ENCODE data around the gene HOXA3. TPM values are rescaled to one million over a fixed set of nuclear protein-coding genes. Genes with fewer than 3 reads are reported as not detected.

The HOXA3 gene
- total and polyA plus RNA-seq, 9 donors, result 0.36 to 50.9 (median 2.3) TPM

- WGBS, 3 donors, result 1 to 2% (median 2%) methylated on average over 73 to 99 of the region's 99 CpGs
Measured at GRCh38 chr7:27199849-27200760, 47.7 kb upstream of the HOXA3 start, which contains the start of gene HOXA13. TSS of gene HOXA13 (minus strand) at chr7:27200091. CDS start at chr7:27200077, 14 bp downstream.

GRCh38 chr7:27198871-27199801, 46.8 kb upstream of the HOXA3 start:
- no peak for DNase-seq
- intact Hi-C loops (cut with DNase I), result loop anchor here in 1 of 4 donors (10.0 kb wide), 1 partner anchor 576 kb away; no protein-coding TSS in a partner anchor
- H3K27me3 ChIP-seq, result peaks cover 6% of the 10 kb centered on the region

More at GRCh38 chr7:27199849-27200760, 47.7 kb upstream of the HOXA3 start, which contains the start of gene HOXA13:
- intact Hi-C loops (cut with DNase I), result loop anchor here in 2 of 4 donors (5.0 to 10.0 kb wide), 3 partner anchors 575 to 892 kb away; no protein-coding TSS in a partner anchor
- H3K4me1 ChIP-seq (ENCODE audit: insufficient read depth), result peaks cover 5% of the 10 kb centered on the region
- no peaks in the 10 kb centered on the region for H3K36me3 ChIP-seq
- H3K9me3 ChIP-seq, result no peaks in the 10 kb centered on the region
- peak within 1 kb of the TSS; percentile 20 for H3K4me3 ChIP-seq
- H3K27me3 ChIP-seq, result peaks cover 6% of the 10 kb centered on the region
- DNase-seq, result no peak
- H3K27ac ChIP-seq, result no peak within 1 kb of the TSS
- TF ChIP-seq EP300 (IDR thresholded peaks at IDR 0.05), result no peak
- no peak for TF ChIP-seq POLR2A (IDR thresholded peaks at IDR 0.05)
- TF ChIP-seq CTCF (IDR thresholded peaks at IDR 0.05), result no peak

DNA sequence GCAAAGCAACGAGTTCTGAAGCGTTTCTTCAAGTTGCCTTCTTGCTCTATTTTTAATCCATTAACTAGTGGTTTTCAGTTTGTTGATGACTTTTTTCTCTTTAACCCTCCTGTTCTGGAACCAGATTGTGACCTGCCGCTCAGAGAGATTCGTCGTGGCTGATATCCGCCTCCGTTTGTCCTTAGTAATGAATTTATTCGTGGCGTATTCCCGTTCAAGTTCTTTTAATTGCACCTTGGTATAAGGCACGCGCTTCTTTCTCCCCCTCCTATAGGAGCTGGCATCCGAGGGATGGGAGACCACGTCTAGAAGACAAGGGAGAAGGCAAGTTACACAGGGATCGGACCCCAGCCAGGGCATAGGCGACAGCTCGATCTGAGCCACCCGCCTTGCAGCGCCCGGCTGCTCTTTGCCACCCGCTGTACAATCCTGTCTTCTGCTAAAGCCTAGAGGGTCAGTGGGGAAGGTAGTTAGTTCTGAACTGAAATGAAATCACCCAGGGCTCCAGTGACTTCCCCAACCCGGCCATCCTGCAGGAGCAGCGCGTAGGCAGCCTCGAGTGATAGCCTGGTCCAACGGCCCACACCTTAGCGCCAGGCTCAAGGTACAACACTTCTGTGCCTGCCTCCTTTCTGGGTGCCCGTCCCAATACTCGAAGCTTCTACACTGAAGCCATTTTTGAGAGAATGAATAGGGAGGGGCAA, 45.9 kb upstream of the HOXA3 start:
- TF ChIP-seq POLR2A (IDR thresholded peaks at IDR 0.05) (no peak), CTCF (IDR thresholded peaks at IDR 0.05) (no peak), EP300 (IDR thresholded peaks at IDR 0.05) (no peak)
- intact Hi-C loops (cut with DNase I), result loop anchor here in 1 of 4 donors (10.0 kb wide), 1 partner anchor 577 kb away; no protein-coding TSS in a partner anchor

More at GRCh38 chr7:27198871-27199801, 46.8 kb upstream of the HOXA3 start:
- H3K4me3 ChIP-seq, result peak overlapping the region; percentile 20
- peaks cover 4% of the 10 kb centered on the region for H3K4me1 ChIP-seq (ENCODE audit: insufficient read depth)
- no peak overlapping the region for H3K27ac ChIP-seq
- no peaks in the 10 kb centered on the region for H3K9me3 ChIP-seq
- 2% methylated on average over 33 to 93 of the region's 93 CpGs for WGBS, 3 donors
- no peaks in the 10 kb centered on the region for H3K36me3 ChIP-seq
- no peak for TF ChIP-seq EP300 (IDR thresholded peaks at IDR 0.05)
- TF ChIP-seq POLR2A (IDR thresholded peaks at IDR 0.05), result no peak
- TF ChIP-seq CTCF (IDR thresholded peaks at IDR 0.05), result no peak

More for the DNA sequence above, 45.9 kb upstream of the HOXA3 start:
- DNase-seq, result no peak
- Histone ChIP-seq H3K27me3 (peaks cover 10% of the 10 kb centered on the region), H3K9me3 (no peaks in the 10 kb centered on the region), H3K4me1 (ENCODE audit: insufficient read depth) (peaks cover 4% of the 10 kb centered on the region), H3K36me3 (no peaks in the 10 kb centered on the region), H3K27ac (no peak overlapping the region), H3K4me3 (peak overlapping the region; percentile 20)
- 14 to 19% (median 17%) methylated on average over 29 of the region's 29 CpGs for WGBS, 3 donors

All from ovary (tissue), 9 donors.